Thymus (tissue), 11 donors: ENCODE measurements around the gene REXO5. TPM values are rescaled to one million over a fixed set of nuclear protein-coding genes. Genes with fewer than 3 reads are reported as not detected.
"Not testable (repeated sequence)": the region's sequence is repeated elsewhere in the genome, so short reads cannot be mapped to it uniquely, and the experiment has no call there.

Source experiments
- DNase-seq, 9 donors: peaks; one replicate each; pipeline ENCODE4 v3.0.0-alpha.2; 2013; ENCODE audit warnings: low spot score in 9 of 9, low read depth in 6 of 9, missing footprints in 1 of 9
- H3K27ac ChIP-seq, 2 donors: one replicate each; pipeline ENCODE4 v1.5.1; 2013; ENCODE audit warnings: control low read depth in 1 of 2, low read depth in 1 of 2, low read length in 1 of 2, mild to moderate bottlenecking in 1 of 2, moderate library complexity in 1 of 2
- H3K27me3 ChIP-seq, 2 donors: one replicate each; pipeline ENCODE4 v1.5.1; 2013; ENCODE audit warnings: low read length in 1 of 2; ENCODE audit not compliant: control insufficient read depth in 2 of 2, insufficient read depth in 1 of 2
- H3K36me3 ChIP-seq, 2 donors: one replicate each; pipeline ENCODE4 v1.5.1; 2013; ENCODE audit warnings: low read length in 1 of 2, mild to moderate bottlenecking in 1 of 2, moderate library complexity in 1 of 2; ENCODE audit not compliant: control insufficient read depth in 2 of 2, insufficient read depth in 2 of 2
- H3K4me1 ChIP-seq, 2 donors: one replicate each; pipeline ENCODE4 v1.5.1; 2013; ENCODE audit warnings: low read length in 2 of 2; ENCODE audit not compliant: control insufficient read depth in 2 of 2, insufficient read depth in 2 of 2
- H3K4me3 ChIP-seq, 2 donors: one replicate each; pipeline ENCODE4 v1.5.1; 2013; ENCODE audit warnings: low read length in 2 of 2, control low read depth in 1 of 2, mild to moderate bottlenecking in 1 of 2
- H3K9me3 ChIP-seq, 2 donors: one replicate each; pipeline ENCODE4 v1.5.1; 2013; ENCODE audit warnings: low read length in 1 of 2, mild to moderate bottlenecking in 1 of 2; ENCODE audit not compliant: control insufficient read depth in 2 of 2, insufficient read depth in 1 of 2
- WGBS: extraction: QIAGEN DNeasy Blood & Tissue Kit; methylation state at CpG from one replicate; pipeline ENCODE4 v1.1.7; 2013; 5-methylcytosine and 5-hydroxymethylcytosine counted together
- polyA plus RNA-seq: library from polyadenylated mRNA; stranded (reverse); fragments of 200-250 nt; gene quantifications from one replicate; pipeline ENCODE4 v1.2.3, GENCODE V29; 2013
- total RNA-seq: library from RNA; stranded (reverse); fragments of 120-200 nt; gene quantifications from one replicate; pipeline ENCODE4 v1.2.4, GENCODE V29; 2013
- donor health status: healthy.

Gene REXO5
- total and polyA plus RNA-seq, 2 donors = 3.7 to 11.1 TPM

DNA sequence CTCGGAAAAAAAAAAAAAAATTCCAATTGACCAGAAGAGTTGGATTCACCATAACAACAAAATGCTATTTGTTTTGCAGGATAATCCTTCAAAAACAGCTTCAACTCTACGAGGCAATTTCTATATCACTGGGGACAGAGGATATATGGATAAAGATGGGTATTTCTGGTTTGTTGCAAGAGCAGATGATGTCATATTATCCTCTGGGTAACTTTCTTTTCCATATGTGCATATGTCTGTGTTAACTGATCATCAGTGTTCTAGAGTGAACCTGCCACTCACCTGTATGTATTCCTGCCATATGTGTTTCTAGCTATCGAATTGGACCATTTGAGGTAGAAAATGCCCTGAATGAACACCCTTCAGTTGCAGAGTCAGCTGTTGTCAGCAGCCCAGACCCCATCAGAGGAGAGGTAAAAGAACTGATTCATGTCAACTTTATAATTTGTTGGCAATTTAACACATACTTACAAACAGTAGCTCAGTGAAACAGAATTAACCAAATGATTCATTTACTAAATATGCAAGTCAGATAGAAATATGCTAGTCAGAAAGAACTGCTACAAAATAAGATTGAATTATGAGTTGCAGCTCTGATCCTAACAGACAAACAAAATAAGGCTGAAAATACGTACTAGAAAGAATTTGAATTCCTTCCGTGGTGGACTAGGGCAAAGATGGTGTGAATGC is 14.3 kb upstream of the REXO5 start:
- no peak overlapping the region for H3K27ac ChIP-seq
- no peak for DNase-seq
- H3K27me3 ChIP-seq = no peaks in the 10 kb centered on the region
- WGBS = 96% methylated on average over 5 of the region's 5 CpGs
- no peaks in the 10 kb centered on the region for H3K36me3 ChIP-seq
- H3K4me3 ChIP-seq = no peak overlapping the region
- H3K4me1 ChIP-seq = no peaks in the 10 kb centered on the region
- no peaks in the 10 kb centered on the region for H3K9me3 ChIP-seq

DNA sequence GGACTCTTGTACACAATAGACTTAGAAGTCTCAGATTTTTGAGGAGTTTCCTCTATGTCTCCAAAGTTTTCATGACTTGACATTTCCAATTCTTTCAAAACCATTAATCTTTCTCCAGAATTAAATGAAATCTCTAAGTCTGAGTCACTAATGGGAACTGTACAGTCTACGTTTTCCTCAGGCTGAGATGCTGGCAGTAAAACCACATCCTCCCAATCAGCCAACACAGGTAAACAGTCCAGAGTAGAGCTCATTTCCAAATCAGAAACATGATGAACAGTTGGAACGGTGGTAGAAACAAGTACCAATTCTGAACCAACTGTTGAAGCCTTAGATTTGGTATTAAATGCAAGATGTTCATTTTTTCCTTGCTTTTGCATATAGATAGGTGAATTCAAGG is 8.0 kb upstream of the REXO5 start:
- Histone ChIP-seq H3K4me1 (no peaks in the 10 kb centered on the region), H3K4me3 (no peak overlapping the region), H3K9me3 (no peaks in the 10 kb centered on the region), H3K27me3 (no peaks in the 10 kb centered on the region), H3K27ac (no peak overlapping the region), H3K36me3 (peaks cover 9 to 14% of the 10 kb centered on the region in 2 donors)
- 52% methylated on average over 2 of the region's 2 CpGs for WGBS
- no peak for DNase-seq

DNA sequence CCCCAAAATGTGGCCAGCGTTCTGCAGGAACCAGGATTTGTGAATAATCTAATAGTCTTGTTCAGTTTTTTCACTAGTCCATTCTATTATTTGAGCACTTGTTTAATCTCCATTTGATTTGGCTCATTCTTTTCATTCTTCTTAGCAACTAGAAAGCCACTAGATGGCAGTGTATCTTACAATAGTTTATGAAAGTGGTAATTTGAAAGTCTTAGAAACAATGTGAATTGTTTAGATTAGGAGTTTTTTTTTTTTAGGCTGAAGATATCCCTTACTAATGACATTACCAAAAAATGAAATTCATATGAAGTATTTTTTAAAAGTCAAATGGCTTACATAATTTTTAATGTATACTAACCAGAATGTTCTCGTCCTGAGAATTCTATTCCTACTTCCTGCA is 6.7 kb upstream of the REXO5 start:
- H3K4me1 ChIP-seq = no peaks in the 10 kb centered on the region
- peaks cover 9 to 14% of the 10 kb centered on the region in 2 donors for H3K36me3 ChIP-seq
- peak in 3 of 9 donors; percentile 8 to 53 (median 18) for DNase-seq
- H3K27me3 ChIP-seq = no peaks in the 10 kb centered on the region
- H3K27ac ChIP-seq = no peak overlapping the region
- H3K4me3 ChIP-seq = no peak overlapping the region
- 77% methylated on average over 2 of the region's 2 CpGs for WGBS
- no peaks in the 10 kb centered on the region for H3K9me3 ChIP-seq

DNA sequence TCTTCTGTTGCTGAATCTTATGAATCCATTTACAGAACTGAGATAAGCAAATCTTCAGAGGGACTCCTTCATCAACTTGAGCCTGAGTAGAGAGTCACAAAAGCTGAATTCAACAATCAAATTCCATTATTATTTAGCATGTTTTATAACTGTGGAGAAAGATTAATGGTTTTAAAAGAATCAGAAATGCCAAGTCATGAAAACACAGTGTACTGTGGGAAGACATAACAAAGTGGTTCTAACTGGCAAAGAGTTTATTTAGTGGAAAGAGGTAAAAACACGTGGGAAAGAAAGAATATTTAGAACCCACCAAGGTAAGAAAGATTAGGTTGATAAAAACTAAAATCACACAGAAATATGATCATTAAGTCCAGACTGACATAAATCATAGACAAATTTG is 5.0 kb upstream of the REXO5 start:
- peaks cover 9 to 14% of the 10 kb centered on the region in 2 donors for H3K36me3 ChIP-seq
- H3K9me3 ChIP-seq = no peaks in the 10 kb centered on the region
- no peaks in the 10 kb centered on the region for H3K27me3 ChIP-seq
- no peak for DNase-seq
- H3K27ac ChIP-seq = no peak overlapping the region
- no peak overlapping the region for H3K4me3 ChIP-seq
- 41% methylated on average over 1 of the region's 1 CpG for WGBS
- no peaks in the 10 kb centered on the region for H3K4me1 ChIP-seq

DNA sequence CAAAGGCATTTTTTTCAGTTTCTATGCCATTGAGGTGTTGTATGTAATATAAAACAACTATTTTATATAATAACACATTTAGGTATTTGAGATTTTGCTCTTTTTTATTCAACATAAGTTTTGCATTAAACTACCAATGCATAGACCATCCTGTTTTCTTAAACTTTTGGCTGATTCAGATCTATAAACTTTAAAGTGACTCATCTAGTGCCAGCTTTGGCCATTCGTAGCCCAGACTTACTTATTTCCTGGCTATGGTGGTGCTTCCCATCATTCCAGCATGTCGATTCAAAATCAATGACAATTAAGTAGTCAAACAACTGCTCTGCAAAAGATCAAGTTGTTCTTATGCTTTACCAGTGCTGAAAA is 3.2 kb upstream of the REXO5 start:
- WGBS = 96% methylated on average over 2 of the region's 2 CpGs
- Histone ChIP-seq H3K4me1 (peaks cover 10 to 12% of the 10 kb centered on the region in 2 donors), H3K36me3 (peaks cover 5 to 8% of the 10 kb centered on the region in 2 donors), H3K27me3 (no peaks in the 10 kb centered on the region), H3K9me3 (no peaks in the 10 kb centered on the region), H3K4me3 (no peak overlapping the region), H3K27ac (no peak overlapping the region)
- no peak for DNase-seq

DNA sequence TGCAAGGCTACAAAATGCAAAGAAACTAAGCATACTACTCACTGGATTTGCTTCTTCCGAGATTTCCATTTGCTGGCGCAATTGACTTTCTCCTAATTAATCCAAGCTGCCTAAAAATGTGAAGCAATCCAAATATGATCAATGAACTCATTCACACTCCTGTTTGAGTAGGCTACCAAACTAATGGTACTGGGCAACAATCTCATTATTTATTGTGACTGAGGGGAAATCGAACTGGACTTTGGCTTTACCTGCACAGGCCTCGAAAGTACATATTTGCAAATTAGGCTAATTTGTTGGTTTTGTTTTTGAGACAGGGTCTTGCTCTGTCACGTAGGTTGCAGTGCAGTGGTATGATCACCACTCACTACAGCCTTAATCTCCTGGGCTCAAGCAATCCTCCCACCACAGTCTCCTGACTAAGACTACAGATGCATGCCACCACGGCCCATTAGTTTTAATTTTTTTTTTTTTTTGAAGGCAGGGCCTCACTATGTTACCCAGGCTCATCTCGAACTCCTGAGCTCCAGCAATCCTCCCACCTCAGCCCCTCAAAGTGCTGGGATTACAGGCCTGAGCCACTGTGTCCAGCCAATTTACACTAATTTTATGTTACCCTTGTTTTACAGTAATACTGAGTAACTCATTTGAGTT is 2.6 kb upstream of the REXO5 start:
- Histone ChIP-seq H3K36me3 (peaks cover 4 to 5% of the 10 kb centered on the region in 2 donors), H3K4me1 (peaks cover 12 to 13% of the 10 kb centered on the region in 2 donors), H3K4me3 (no peak overlapping the region), H3K27ac (no peak overlapping the region), H3K9me3 (no peaks in the 10 kb centered on the region), H3K27me3 (no peaks in the 10 kb centered on the region)
- WGBS = 98% methylated on average over 7 of the region's 7 CpGs
- no peak for DNase-seq

DNA sequence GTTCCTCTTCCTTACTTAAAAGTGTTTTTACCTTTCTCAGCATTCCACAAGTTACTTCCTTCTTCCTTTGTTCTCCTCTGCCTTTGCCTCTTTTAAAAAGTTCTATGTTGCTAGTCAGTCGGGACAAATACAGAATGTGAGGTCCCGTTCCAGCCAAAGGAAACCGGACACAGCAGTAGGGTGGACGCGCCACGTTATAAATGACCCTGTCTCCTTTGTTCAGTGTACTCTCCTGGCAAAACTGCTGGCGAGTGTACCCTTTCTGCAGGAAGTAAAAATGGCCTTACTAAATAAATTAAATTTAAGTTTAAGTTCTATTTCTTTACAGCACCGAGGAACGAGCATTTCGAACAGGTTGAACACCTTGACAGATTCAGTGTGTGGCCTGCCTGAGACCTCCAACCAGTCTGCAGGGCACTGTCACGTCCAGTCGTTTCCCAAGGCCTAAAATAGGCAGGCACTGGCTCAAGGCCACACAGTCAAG is 601 bp upstream of the REXO5 start:
- peak in 2 of 9 donors; percentile 4 to 13 for DNase-seq
- Histone ChIP-seq H3K27ac (peak overlapping the region; percentile 72 to 96), H3K4me3 (peak overlapping the region; percentile 62 to 77), H3K4me1 (peaks cover 12 to 13% of the 10 kb centered on the region in 2 donors)
- 21% methylated on average over 12 of the region's 12 CpGs for WGBS
- not testable (repeated sequence) for H3K27me3 ChIP-seq, H3K9me3 ChIP-seq, H3K36me3 ChIP-seq

DNA sequence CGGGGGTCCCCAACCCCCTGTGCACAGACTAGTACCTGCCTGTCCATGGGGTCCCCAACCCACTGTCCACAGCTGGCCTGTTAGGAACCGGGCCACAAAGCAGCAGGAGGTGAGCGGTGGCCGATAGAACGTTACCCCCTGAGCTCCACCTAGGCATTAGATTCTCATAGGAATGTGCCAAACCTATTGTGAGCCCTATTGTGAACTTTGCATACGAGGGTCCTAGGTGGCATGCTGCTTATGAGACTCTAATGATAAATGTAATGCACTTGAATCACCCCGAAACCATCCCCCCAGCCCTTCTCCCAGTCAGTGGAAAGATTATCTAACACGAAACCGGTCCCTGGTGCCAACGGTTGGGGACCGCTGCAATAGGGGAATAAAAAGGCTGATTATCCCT is 1.5 kb downstream of the REXO5 start:
- peak overlapping the region in 1 of 2 donors; percentile 12 for H3K27ac ChIP-seq
- H3K36me3 ChIP-seq = no peaks in the 10 kb centered on the region
- H3K9me3 ChIP-seq = no peaks in the 10 kb centered on the region
- H3K4me3 ChIP-seq = peak overlapping the region in 1 of 2 donors; percentile 77
- peaks cover 12 to 13% of the 10 kb centered on the region in 2 donors for H3K4me1 ChIP-seq
- no peaks in the 10 kb centered on the region for H3K27me3 ChIP-seq
- WGBS = 96% methylated on average over 11 of the region's 11 CpGs
- DNase-seq = no peak

DNA sequence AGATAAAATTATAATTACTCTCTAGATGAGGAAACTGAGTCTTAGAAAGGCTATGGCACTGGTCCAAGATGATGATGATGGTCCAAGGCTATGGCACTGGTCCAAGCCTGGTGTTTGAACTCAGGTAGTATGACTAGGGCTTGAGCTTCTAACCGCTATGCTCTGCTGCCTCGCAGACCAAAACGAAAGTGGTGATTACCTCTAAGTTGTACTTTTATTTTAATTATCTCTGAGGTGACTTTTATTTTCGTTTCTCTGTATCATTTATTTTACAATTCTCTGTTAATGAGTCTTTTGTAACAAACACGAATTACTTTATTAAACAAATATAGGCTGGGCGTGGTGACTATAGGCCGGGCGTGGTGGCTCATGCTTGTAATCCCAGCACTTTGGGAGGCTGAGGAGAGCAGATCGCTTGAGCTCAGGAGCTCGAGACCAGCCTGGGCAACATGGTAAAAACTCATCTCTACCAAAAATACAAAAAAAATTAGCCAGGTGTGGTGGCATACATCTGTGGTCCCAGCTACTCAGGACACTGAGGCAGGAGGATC is 5.6 kb downstream of the REXO5 start:
- 96% methylated on average over 10 of the region's 10 CpGs for WGBS
- Histone ChIP-seq H3K36me3 (peaks cover 4 to 7% of the 10 kb centered on the region in 2 donors), H3K27ac (no peak overlapping the region), H3K27me3 (no peaks in the 10 kb centered on the region), H3K4me3 (no peak overlapping the region), H3K9me3 (no peaks in the 10 kb centered on the region), H3K4me1 (peaks cover 12 to 18% of the 10 kb centered on the region in 2 donors)
- no peak for DNase-seq
